Neuron (in vitro differentiated cells): ENCODE data around the gene SRPRA.

Experiments
- H2AFZ ChIP-seq: one replicate; pipeline ENCODE4 v1.6.1; 2013; ENCODE audit warnings: low read depth, mild to moderate bottlenecking, inconsistent platforms, low read length, moderate library complexity
- H3K27me3 ChIP-seq: one replicate; pipeline ENCODE4 v1.6.1; 2013; ENCODE audit warnings: low read length; ENCODE audit not compliant: insufficient read depth
- H3K36me3 ChIP-seq: one replicate; pipeline ENCODE4 v1.6.1; 2013; ENCODE audit warnings: low read length; ENCODE audit not compliant: insufficient read depth
- H3K4me1 ChIP-seq: one replicate; pipeline ENCODE4 v1.6.1; 2013; ENCODE audit warnings: low read length; ENCODE audit not compliant: insufficient read depth
- H3K4me3 ChIP-seq: 2 replicates; pipeline ENCODE4 v1.5.1; 2013; ENCODE audit warnings: mild to moderate bottlenecking, low read length, moderate library complexity
- H3K9me3 ChIP-seq: one replicate; pipeline ENCODE4 v1.6.1; 2013; ENCODE audit warnings: low read length

Gene SRPRA

DNA sequence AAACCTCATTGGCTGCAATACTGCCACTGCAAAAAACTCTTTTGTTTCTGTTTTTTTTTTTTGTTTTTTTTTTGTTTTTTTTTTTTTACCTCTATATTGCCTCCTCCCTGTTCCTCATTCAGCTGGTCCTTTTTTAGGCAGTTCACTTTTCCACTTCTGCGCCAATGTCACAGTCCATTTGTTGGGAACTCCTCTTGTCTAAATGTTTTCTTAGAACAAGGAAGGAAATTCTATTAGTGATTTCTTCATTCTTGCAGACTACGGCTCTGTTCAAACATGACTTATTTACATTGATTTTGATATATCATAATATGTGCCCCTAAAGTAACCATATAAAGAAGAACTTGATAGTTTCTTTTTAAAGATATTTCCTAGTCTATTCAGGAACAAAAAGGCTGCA, 54.3 kb downstream of the SRPRA start:
- Histone ChIP-seq H3K27me3 (no peaks in the 10 kb centered on the region), H3K4me1 (peaks cover 11% of the 10 kb centered on the region), H2AFZ (no peak overlapping the region), H3K36me3 (peaks cover 6% of the 10 kb centered on the region), H3K4me3 (no peak overlapping the region), H3K9me3 (no peaks in the 10 kb centered on the region)
